Measurements from ENCODE around the gene OPCML. TPM values are rescaled to one million over a fixed set of nuclear protein-coding genes. Genes with fewer than 3 reads are reported as not detected.

OPCML gene
- total and polyA plus RNA-seq, 4 donors = 16.6 to 70.3 (median 58.1) TPM

- Histone ChIP-seq H3K9me3 (ENCODE audit: control insufficient read depth, insufficient read depth, low read length) (no peaks in the 10 kb centered on the region), H3K4me3 (ENCODE audit: low read depth, low read length) (no peak overlapping the region), H3K36me3 (ENCODE audit: control insufficient read depth, insufficient read depth, low read length) (no peaks in the 10 kb centered on the region), H3K27ac (ENCODE audit: low read depth, low read length) (no peak overlapping the region), H3K4me1 (ENCODE audit: control insufficient read depth, insufficient read depth, low read length) (peaks cover 2% of the 10 kb centered on the region), H3K27me3 (ENCODE audit: control insufficient read depth, insufficient read depth, low read length) (no peaks in the 10 kb centered on the region)
- 94% methylated on average over 7 of the region's 10 CpGs for WGBS (ENCODE audit: insufficient coverage)
- no peak for DNase-seq (ENCODE audit: low read depth in 4 of 6, low spot score in 6 of 6)
Measured at GRCh38 chr11:133559833-133560471, 27.7 kb upstream of the OPCML start.

GRCh38 chr11:133559382-133559781 lies 27.1 kb upstream of the OPCML start:
- Histone ChIP-seq H3K4me1 (ENCODE audit: control insufficient read depth, insufficient read depth, low read length) (peaks cover 8% of the 10 kb centered on the region), H3K4me3 (ENCODE audit: low read depth, low read length) (no peak overlapping the region), H3K9me3 (ENCODE audit: control insufficient read depth, insufficient read depth, low read length) (no peaks in the 10 kb centered on the region), H3K27me3 (ENCODE audit: control insufficient read depth, insufficient read depth, low read length) (no peaks in the 10 kb centered on the region), H3K27ac (ENCODE audit: low read depth, low read length) (no peak overlapping the region), H3K36me3 (ENCODE audit: control insufficient read depth, insufficient read depth, low read length) (no peaks in the 10 kb centered on the region)
- DNase-seq (ENCODE audit: low read depth in 4 of 6, low spot score in 6 of 6) = peak in 1 of 6 donors; percentile 54
- 76% methylated on average over 4 of the region's 6 CpGs for WGBS (ENCODE audit: insufficient coverage)

- Histone ChIP-seq H3K27me3 (ENCODE audit: control insufficient read depth, insufficient read depth, low read length) (no peaks in the 10 kb centered on the region), H3K4me3 (ENCODE audit: low read depth, low read length) (no peak overlapping the region), H3K9me3 (ENCODE audit: control insufficient read depth, insufficient read depth, low read length) (no peaks in the 10 kb centered on the region), H3K27ac (ENCODE audit: low read depth, low read length) (no peak overlapping the region), H3K4me1 (ENCODE audit: control insufficient read depth, insufficient read depth, low read length) (peaks cover 10% of the 10 kb centered on the region), H3K36me3 (ENCODE audit: control insufficient read depth, insufficient read depth, low read length) (no peaks in the 10 kb centered on the region)
- 6% methylated on average over 3 of the region's 6 CpGs for WGBS (ENCODE audit: insufficient coverage)
- peak in 1 of 6 donors; percentile 55 for DNase-seq (ENCODE audit: low read depth in 4 of 6, low spot score in 6 of 6)
Measured at GRCh38 chr11:133555034-133555433, 22.7 kb upstream of the OPCML start.

DNA sequence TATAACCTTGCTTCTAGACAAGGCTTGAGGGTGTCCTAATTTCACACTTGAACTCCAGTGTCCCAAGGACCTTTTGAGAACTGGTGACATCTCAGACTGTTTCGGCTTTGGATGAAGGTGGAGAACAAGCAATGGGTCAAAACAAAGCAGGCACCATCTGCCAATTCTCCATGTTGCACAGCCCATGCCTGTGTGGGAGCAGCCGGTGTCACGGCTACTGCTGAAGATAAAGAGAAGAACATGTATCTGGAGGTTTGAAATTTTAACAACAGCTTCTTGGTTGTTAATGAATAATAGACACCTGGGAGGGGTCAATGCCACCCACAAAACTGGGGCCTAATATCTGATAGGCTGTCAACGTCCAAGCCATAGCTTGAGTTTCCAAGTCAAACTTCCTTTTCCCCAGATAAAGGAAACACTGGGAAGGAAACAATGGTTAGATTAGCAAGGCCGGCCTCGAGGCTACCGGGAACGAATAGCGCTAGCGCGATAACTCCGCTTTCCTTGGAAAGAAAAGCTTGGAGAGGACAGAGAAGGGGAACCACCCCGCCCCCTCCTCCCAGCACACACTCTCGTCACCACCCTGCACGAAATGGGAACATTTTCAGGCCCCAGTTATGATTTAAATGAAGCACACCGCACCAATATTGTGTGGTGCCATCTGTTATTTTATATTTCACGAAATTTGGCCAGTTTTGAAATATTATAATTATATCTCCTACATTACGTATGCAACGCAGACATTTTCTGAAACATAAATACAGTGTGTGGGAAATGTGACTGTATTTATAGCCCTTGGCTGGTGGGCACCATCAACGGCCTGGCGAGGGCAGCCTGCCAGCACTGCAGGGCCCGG lies 21.8 kb upstream of the OPCML start:
- 90% methylated on average over 2 of the region's 22 CpGs for WGBS (ENCODE audit: insufficient coverage)
- H3K27me3 ChIP-seq (ENCODE audit: control insufficient read depth, insufficient read depth, low read length) = no peaks in the 10 kb centered on the region
- no peaks in the 10 kb centered on the region for H3K36me3 ChIP-seq (ENCODE audit: control insufficient read depth, insufficient read depth, low read length)
- no peak overlapping the region for H3K27ac ChIP-seq (ENCODE audit: low read depth, low read length)
- H3K9me3 ChIP-seq (ENCODE audit: control insufficient read depth, insufficient read depth, low read length) = no peaks in the 10 kb centered on the region
- no peak overlapping the region for H3K4me3 ChIP-seq (ENCODE audit: low read depth, low read length)
- DNase-seq (ENCODE audit: low read depth in 4 of 6, low spot score in 6 of 6) = peak in 2 of 6 donors; percentile 29 to 91
- H3K4me1 ChIP-seq (ENCODE audit: control insufficient read depth, insufficient read depth, low read length) = peaks cover 10% of the 10 kb centered on the region

GRCh38 chr11:133552938-133553337 lies 20.6 kb upstream of the OPCML start:
- DNase-seq (ENCODE audit: low read depth in 4 of 6, low spot score in 6 of 6) = no peak
- Histone ChIP-seq H3K4me3 (ENCODE audit: low read depth, low read length) (no peak overlapping the region), H3K36me3 (ENCODE audit: control insufficient read depth, insufficient read depth, low read length) (no peaks in the 10 kb centered on the region), H3K9me3 (ENCODE audit: control insufficient read depth, insufficient read depth, low read length) (no peaks in the 10 kb centered on the region), H3K4me1 (ENCODE audit: control insufficient read depth, insufficient read depth, low read length) (peaks cover 10% of the 10 kb centered on the region), H3K27me3 (ENCODE audit: control insufficient read depth, insufficient read depth, low read length) (no peaks in the 10 kb centered on the region), H3K27ac (ENCODE audit: low read depth, low read length) (no peak overlapping the region)
- WGBS (ENCODE audit: insufficient coverage) = 98% methylated on average over 6 of the region's 6 CpGs

DNA sequence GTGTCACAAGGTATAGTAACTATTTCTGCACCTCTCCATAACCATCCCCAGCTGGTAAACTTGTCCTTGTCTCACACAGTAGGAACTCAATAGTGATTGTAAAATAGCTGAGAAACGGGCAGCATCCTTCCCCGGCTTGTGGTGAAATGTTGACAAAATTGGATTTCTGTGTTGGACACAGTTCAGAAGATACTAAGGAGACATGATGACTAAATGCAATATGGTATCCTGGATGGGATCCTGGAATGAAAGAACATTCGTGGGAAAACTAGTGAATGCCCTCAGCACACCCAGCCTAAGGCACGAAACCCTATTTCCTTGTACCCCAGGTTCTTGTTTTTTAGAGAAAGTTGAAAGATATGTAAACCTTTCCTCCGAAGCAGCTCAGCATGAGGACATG lies 18.8 kb upstream of the OPCML start:
- Histone ChIP-seq H3K4me1 (ENCODE audit: control insufficient read depth, insufficient read depth, low read length) (peaks cover 13% of the 10 kb centered on the region), H3K27me3 (ENCODE audit: control insufficient read depth, insufficient read depth, low read length) (no peaks in the 10 kb centered on the region), H3K9me3 (ENCODE audit: control insufficient read depth, insufficient read depth, low read length) (no peaks in the 10 kb centered on the region), H3K36me3 (ENCODE audit: control insufficient read depth, insufficient read depth, low read length) (peaks cover 4% of the 10 kb centered on the region), H3K27ac (ENCODE audit: low read depth, low read length) (no peak overlapping the region), H3K4me3 (ENCODE audit: low read depth, low read length) (no peak overlapping the region)
- WGBS (ENCODE audit: insufficient coverage) = 94% methylated on average over 2 of the region's 5 CpGs
- DNase-seq (ENCODE audit: low read depth in 4 of 6, low spot score in 6 of 6) = peak in 1 of 6 donors; percentile 83

DNA sequence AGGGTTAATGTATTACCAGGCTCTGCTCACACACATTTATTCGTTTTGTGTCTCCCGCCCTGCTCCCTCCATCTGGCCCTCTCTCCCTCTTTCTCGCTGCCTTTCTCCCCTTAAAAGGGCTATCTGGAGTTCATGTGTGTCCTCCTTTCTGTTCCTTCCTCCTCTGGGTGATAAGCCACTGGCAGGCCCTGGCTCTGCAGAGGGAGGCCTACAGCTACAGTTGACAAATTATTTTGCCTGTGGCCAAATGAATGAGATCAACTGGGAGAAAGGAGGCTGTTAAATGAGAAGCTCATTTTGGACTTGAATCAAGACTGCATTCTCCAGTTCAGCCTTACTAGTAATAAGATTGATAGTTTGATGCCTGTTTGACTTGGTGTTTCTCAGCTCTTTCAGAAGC lies 17.5 kb upstream of the OPCML start:
- H3K27me3 ChIP-seq (ENCODE audit: control insufficient read depth, insufficient read depth, low read length) = no peaks in the 10 kb centered on the region
- H3K4me3 ChIP-seq (ENCODE audit: low read depth, low read length) = no peak overlapping the region
- peaks cover 14% of the 10 kb centered on the region for H3K4me1 ChIP-seq (ENCODE audit: control insufficient read depth, insufficient read depth, low read length)
- no peaks in the 10 kb centered on the region for H3K9me3 ChIP-seq (ENCODE audit: control insufficient read depth, insufficient read depth, low read length)
- no peak overlapping the region for H3K27ac ChIP-seq (ENCODE audit: low read depth, low read length)
- 50% methylated on average over 3 of the region's 3 CpGs for WGBS (ENCODE audit: insufficient coverage)
- DNase-seq (ENCODE audit: low read depth in 4 of 6, low spot score in 6 of 6) = peak in 1 of 6 donors; percentile 53
- H3K36me3 ChIP-seq (ENCODE audit: control insufficient read depth, insufficient read depth, low read length) = peaks cover 4% of the 10 kb centered on the region

DNA sequence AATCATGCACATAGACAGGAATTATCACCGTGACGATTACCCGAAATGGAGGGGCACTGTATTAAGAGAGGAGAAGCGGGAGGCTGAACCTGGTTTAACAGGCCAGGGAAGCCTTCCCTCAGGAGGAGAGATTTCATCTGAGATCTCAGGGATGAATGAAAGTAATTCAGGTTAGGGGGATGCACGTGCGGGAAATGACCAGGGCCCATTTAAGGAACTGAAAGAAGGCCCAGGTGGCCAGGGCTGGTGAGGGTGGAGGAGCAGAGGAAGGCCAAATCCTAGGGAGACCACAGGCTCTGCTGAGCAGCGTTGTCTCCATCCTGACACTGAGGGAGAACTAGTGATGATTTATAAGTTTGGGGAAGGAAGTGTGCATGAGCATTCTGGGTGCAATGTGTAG lies 16.3 kb upstream of the OPCML start:
- peaks cover 7% of the 10 kb centered on the region for H3K4me1 ChIP-seq (ENCODE audit: control insufficient read depth, insufficient read depth, low read length)
- no peaks in the 10 kb centered on the region for H3K9me3 ChIP-seq (ENCODE audit: control insufficient read depth, insufficient read depth, low read length)
- no peak overlapping the region for H3K27ac ChIP-seq (ENCODE audit: low read depth, low read length)
- WGBS (ENCODE audit: insufficient coverage) = 80% methylated on average over 4 of the region's 7 CpGs
- H3K27me3 ChIP-seq (ENCODE audit: control insufficient read depth, insufficient read depth, low read length) = no peaks in the 10 kb centered on the region
- H3K4me3 ChIP-seq (ENCODE audit: low read depth, low read length) = no peak overlapping the region
- no peak for DNase-seq (ENCODE audit: low read depth in 4 of 6, low spot score in 6 of 6)
- H3K36me3 ChIP-seq (ENCODE audit: control insufficient read depth, insufficient read depth, low read length) = peaks cover 4% of the 10 kb centered on the region

DNA sequence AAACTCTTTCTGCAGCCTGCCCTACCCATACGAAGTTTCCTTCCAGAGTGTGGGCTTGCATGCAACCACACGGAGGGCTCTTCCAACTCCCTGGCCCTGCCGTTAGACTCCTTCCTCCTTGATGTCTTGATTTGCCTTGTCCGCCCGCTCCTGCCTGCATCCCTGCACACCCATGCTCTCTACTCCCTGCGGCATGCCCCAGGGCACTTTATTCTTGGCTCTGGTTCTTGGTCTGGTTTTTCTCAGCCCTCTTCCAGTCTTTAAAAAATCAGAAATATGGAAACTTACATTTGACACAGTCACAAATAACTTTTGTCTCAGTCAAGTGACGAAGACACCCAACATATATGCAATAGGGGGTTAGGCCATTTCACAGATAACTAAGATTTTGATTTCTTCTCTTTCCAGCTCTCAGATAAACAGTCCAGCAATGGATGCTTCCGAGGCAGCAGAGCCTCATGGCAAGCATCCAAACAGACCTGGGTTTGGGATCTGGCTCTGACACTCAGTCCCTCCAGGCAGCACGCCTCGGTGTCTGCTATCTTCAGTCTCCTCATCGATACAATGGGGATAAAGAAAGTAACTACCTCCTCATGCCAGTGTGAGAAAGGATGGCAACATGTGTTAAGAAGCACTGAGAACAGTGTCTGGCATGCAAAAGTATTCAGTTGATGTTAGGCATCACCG lies 15.7 kb upstream of the OPCML start:
- no peak overlapping the region for H3K4me3 ChIP-seq (ENCODE audit: low read depth, low read length)
- no peak overlapping the region for H3K27ac ChIP-seq (ENCODE audit: low read depth, low read length)
- H3K9me3 ChIP-seq (ENCODE audit: control insufficient read depth, insufficient read depth, low read length) = no peaks in the 10 kb centered on the region
- DNase-seq (ENCODE audit: low read depth in 4 of 6, low spot score in 6 of 6) = no peak
- H3K27me3 ChIP-seq (ENCODE audit: control insufficient read depth, insufficient read depth, low read length) = no peaks in the 10 kb centered on the region
- H3K36me3 ChIP-seq (ENCODE audit: control insufficient read depth, insufficient read depth, low read length) = peaks cover 4% of the 10 kb centered on the region
- H3K4me1 ChIP-seq (ENCODE audit: control insufficient read depth, insufficient read depth, low read length) = peaks cover 7% of the 10 kb centered on the region
- WGBS (ENCODE audit: insufficient coverage) = 71% methylated on average over 9 of the region's 12 CpGs

All from spinal cord (tissue), 10 donors.